Ovary (tissue), 3 donors: ENCODE results near the gene TGFB2.

Experiments used
- EP300 ChIP-seq: sonication (generic); formaldehyde crosslinking; IDR thresholded peaks from one replicate; pipeline ENCODE4 v1.6.1; 2017; ENCODE audit warnings: antibody characterized with exemption
- POLR2A ChIP-seq: fragments of 450-650 bp; IDR thresholded peaks from one replicate; pipeline ENCODE4 v1.6.1; 2017; ENCODE audit warnings: antibody characterized with exemption, mild to moderate bottlenecking, moderate library complexity
- TF ChIP-seq, protein P1 (sequence below), 3 donors: fragments of 450-650 bp in 2 of 3; fragments of 200-600 bp in 1 of 3; IDR thresholded peaks; one replicate each; pipeline versions ENCODE4 v1.5.1 to v1.8.0; 2016 to 2022; ENCODE audit warnings: antibody characterized with exemption in 3 of 3, mild to moderate bottlenecking in 1 of 3
- donor health status: DM: no; HTN: no; CAD: no.

- TF ChIP-seq, protein P1, sequence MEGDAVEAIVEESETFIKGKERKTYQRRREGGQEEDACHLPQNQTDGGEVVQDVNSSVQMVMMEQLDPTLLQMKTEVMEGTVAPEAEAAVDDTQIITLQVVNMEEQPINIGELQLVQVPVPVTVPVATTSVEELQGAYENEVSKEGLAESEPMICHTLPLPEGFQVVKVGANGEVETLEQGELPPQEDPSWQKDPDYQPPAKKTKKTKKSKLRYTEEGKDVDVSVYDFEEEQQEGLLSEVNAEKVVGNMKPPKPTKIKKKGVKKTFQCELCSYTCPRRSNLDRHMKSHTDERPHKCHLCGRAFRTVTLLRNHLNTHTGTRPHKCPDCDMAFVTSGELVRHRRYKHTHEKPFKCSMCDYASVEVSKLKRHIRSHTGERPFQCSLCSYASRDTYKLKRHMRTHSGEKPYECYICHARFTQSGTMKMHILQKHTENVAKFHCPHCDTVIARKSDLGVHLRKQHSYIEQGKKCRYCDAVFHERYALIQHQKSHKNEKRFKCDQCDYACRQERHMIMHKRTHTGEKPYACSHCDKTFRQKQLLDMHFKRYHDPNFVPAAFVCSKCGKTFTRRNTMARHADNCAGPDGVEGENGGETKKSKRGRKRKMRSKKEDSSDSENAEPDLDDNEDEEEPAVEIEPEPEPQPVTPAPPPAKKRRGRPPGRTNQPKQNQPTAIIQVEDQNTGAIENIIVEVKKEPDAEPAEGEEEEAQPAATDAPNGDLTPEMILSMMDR (IDR thresholded peaks at IDR 0.05), result no peak
- TF ChIP-seq EP300, result no peak
- TF ChIP-seq POLR2A, result no peak
These were observed 47.6 kb downstream of the TGFB2 start for GRCh38 chr1:218392780-218393179.
